ENCODE results near the gene C21orf58. TPM values are rescaled to one million over a fixed set of nuclear protein-coding genes. Genes with fewer than 3 reads are reported as not detected.
A peak's percentile ranks its signal among the peaks of the same experiment; 100 is the strongest.

The C21orf58 gene
- total RNA-seq, 1 experiment from 2014 or later: 10.8 TPM

- no TSS peak for BruUV-seq (replicated peaks)
- ChIA-PET POLR2A (no interaction called here), CTCF (interaction anchor here (1.3 kb wide), 1 partner anchor 313 kb away, joined by 3 read pairs; no protein-coding TSS in a partner anchor), RAD21 (ENCODE audit: low non-redundant PET in 1 of 2, low total read pairs in 2 of 2, uncharacterized antibody in 2 of 2, unreplicated experiment in 2 of 2) (no interaction called here)
- Histone ChIP-seq H2AFZ (ENCODE audit: low read depth, low read length, poor library complexity, severe bottlenecking) (peak overlapping the region; percentile 64), H3K9ac (ENCODE audit: low read length) (peak overlapping the region; percentile 94), H3K79me2 (ENCODE audit: insufficient read depth, low read length) (peaks cover 53% of the 10 kb centered on the region), H3K4me1 (ENCODE audit: control insufficient read depth in 1 of 2, insufficient read depth in 2 of 2, low read length in 2 of 2) (peaks cover 11 to 17% of the 10 kb centered on the region in 2 experiments), H4K20me1 (ENCODE audit: insufficient read depth) (no peaks in the 10 kb centered on the region), H3K4me2 (ENCODE audit: low read length) (peak overlapping the region; percentile 96), H3K9me3 (ENCODE audit: control insufficient read depth in 1 of 2, insufficient read depth in 1 of 2, low read depth in 1 of 2, low read length in 2 of 2) (no peaks in the 10 kb centered on the region), H3K4me3 (replicated peaks in 1 of 2; ENCODE audit: low read depth in 1 of 2, low read length in 2 of 2) (peak overlapping the region; percentile 72 to 100), H3K27ac (ENCODE audit: low read depth, low read length) (peak overlapping the region; percentile 95), H3K36me3 (ENCODE audit: control insufficient read depth in 1 of 2, insufficient read depth in 2 of 2, low read length in 2 of 2) (peaks cover 25 to 26% of the 10 kb centered on the region in 2 experiments; a peak in 3 of 4 replicates), H3K27me3 (ENCODE audit: insufficient read depth, low read length) (no peaks in the 10 kb centered on the region), H3K9me2 (ENCODE audit: insufficient read depth) (no peaks in the 10 kb centered on the region)
- peak; percentile 28; the same call in 1 of the 2 replicates for TF ChIP-seq SIN3A (IDR thresholded peaks at IDR 0.05; ENCODE audit: low read depth)
- TF ChIP-seq YY1 (IDR thresholded peaks at IDR 0.05; ENCODE audit: extremely low read depth, insufficient replicate concordance, low read depth, low read length): no peak
- TF ChIP-seq ATF3 (IDR thresholded peaks at IDR 0.05): no peak
- no peak for ATAC-seq
- intact Hi-C loops (cut with micrococcal nuclease): loop anchor here (2.0 to 10.0 kb wide), 2 partner anchors 36 to 142 kb away; partner anchors contain the start of gene C21orf58
- no peak for DNase-seq (ENCODE audit: low read depth, low spot score)
Observed at GRCh38 chr21:46286648-46287002, 37.0 kb downstream of the C21orf58 start.

GRCh38 chr21:46285761-46286647 lies 37.7 kb downstream of the C21orf58 start, which contains the start of gene YBEY:
TSS of gene YBEY (plus strand) at chr21:46286342. CDS start at chr21:46286914, 572 bp downstream.
- peaks cover 59% of the 10 kb centered on the region for H3K79me2 ChIP-seq (ENCODE audit: insufficient read depth, low read length)
- ChIA-PET RAD21 (ENCODE audit: low non-redundant PET in 1 of 2, low total read pairs in 2 of 2, uncharacterized antibody in 2 of 2, unreplicated experiment in 2 of 2) (interaction anchor here in 1 of 2 experiments (0.5 kb wide), 1 partner anchor 305 kb away, joined by 3 read pairs; no protein-coding TSS in a partner anchor), CTCF (interaction anchor here (1.3 kb wide), 1 partner anchor 312 kb away, joined by 3 read pairs; no protein-coding TSS in a partner anchor), POLR2A (interaction anchor here (0.6 kb wide), 1 partner anchor 8 kb away, joined by 4 read pairs; no protein-coding TSS in a partner anchor)
- H3K4me3 ChIP-seq (replicated peaks in 1 of 2; ENCODE audit: low read depth in 1 of 2, low read length in 2 of 2): peak within 1 kb of the TSS; percentile 72 to 100
- no peaks in the 10 kb centered on the region for H3K9me3 ChIP-seq (ENCODE audit: control insufficient read depth in 1 of 2, insufficient read depth in 1 of 2, low read depth in 1 of 2, low read length in 2 of 2)
- H3K4me2 ChIP-seq (ENCODE audit: low read length): peak within 1 kb of the TSS; percentile 96
- no peaks in the 10 kb centered on the region for H4K20me1 ChIP-seq (ENCODE audit: insufficient read depth)
- intact Hi-C loops (cut with micrococcal nuclease): loop anchor here (2.0 to 10.0 kb wide), 2 partner anchors 37 to 141 kb away; partner anchors contain the start of gene C21orf58
- peak within 1 kb of the TSS; percentile 64 for H2AFZ ChIP-seq (ENCODE audit: low read depth, low read length, poor library complexity, severe bottlenecking)
- DNase-seq (ENCODE audit: low read depth, low spot score): peak; percentile 81
- no TSS peak for BruUV-seq (replicated peaks)
- ATAC-seq: peak; percentile 95
- no peaks in the 10 kb centered on the region for H3K27me3 ChIP-seq (ENCODE audit: insufficient read depth, low read length)
- peaks cover 11 to 17% of the 10 kb centered on the region in 2 experiments for H3K4me1 ChIP-seq (ENCODE audit: control insufficient read depth in 1 of 2, insufficient read depth in 2 of 2, low read length in 2 of 2)
- no peaks in the 10 kb centered on the region for H3K9me2 ChIP-seq (ENCODE audit: insufficient read depth)
- H3K36me3 ChIP-seq (ENCODE audit: control insufficient read depth in 1 of 2, insufficient read depth in 2 of 2, low read length in 2 of 2): peaks cover 25% of the 10 kb centered on the region in 2 experiments; a peak in 3 of 4 replicates
- H3K27ac ChIP-seq (ENCODE audit: low read depth, low read length): peak within 1 kb of the TSS; percentile 95
- H3K9ac ChIP-seq (ENCODE audit: low read length): peak within 1 kb of the TSS; percentile 94
- TF ChIP-seq MAX (IDR thresholded peaks at IDR 0.05) (peak; percentile 72), POLR2A (IDR thresholded peaks at IDR 0.05; ENCODE audit: borderline replicate concordance, extremely low read depth, insufficient read depth, insufficient read length) (no peak), SRF (IDR thresholded peaks at IDR 0.05; ENCODE audit: low read depth) (peak; percentile 27; the same call in 1 of the 2 replicates), ELF1 (IDR thresholded peaks at IDR 0.05; ENCODE audit: borderline replicate concordance, low read depth) (peak; percentile 82), CBX3 (IDR thresholded peaks at IDR 0.05; ENCODE audit: low read depth) (peak; percentile 45; the same call in 1 of the 2 replicates), ATF3 (IDR thresholded peaks at IDR 0.05) (no peak), TCF7L2 (IDR thresholded peaks at IDR 0.05; ENCODE audit: borderline replicate concordance, extremely low read depth, insufficient read depth, insufficient read length) (no peak), EGR1 (IDR thresholded peaks at IDR 0.05; ENCODE audit: low read depth) (no peak), SIN3A (IDR thresholded peaks at IDR 0.05; ENCODE audit: low read depth) (peak; percentile 79), EZH2phosphoT487 (IDR thresholded peaks at IDR 0.05; ENCODE audit: borderline replicate concordance) (no peak), SP1 (IDR thresholded peaks at IDR 0.05; ENCODE audit: low read depth) (peak; percentile 54; the same call in 1 of the 2 replicates), EZH2 (IDR thresholded peaks at IDR 0.05) (no peak), POLR2AphosphoS5 (IDR thresholded peaks at IDR 0.05; ENCODE audit: low read depth, low read length) (peak; percentile 91), CEBPB (IDR thresholded peaks at IDR 0.05; ENCODE audit: low read depth) (no peak)
